HG02798 (cell line): ENCODE data around the gene ELAPOR1.
A peak's percentile ranks its signal among the peaks of the same experiment; 100 is the strongest.
"Not testable (repeated sequence)": the region's sequence is repeated elsewhere in the genome, so short reads cannot be mapped to it uniquely, and the experiment has no call there.

Source experiments
- ATAC-seq: cut with Tn5 transposase; IDR thresholded peaks from one replicate; pipeline ENCODE4 v1.9.1; 2021; ENCODE audit warnings: mild to moderate bottlenecking; ENCODE audit not compliant: unreplicated experiment, poor library complexity

Gene ELAPOR1

DNA sequence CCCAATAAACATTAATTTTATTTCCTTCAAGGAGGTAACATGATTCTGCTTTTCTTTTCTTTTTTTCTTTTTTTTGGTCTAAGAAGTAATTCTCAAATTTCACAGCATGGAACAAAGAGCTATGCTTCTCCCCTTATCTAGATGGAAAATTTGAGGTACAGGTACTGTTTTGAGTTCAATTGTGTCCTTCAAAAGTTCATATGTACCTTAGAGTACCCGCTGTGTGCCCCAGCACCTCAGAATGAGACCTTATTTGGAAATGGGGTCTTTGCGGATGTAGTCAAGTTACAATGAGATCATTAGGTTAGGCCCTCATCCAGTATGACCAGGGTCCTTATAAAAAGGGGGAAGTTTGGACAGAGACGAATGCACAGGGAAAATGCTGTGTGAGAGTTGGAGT is 22.0 kb downstream of the ELAPOR1 start:
- no peak for ATAC-seq

DNA sequence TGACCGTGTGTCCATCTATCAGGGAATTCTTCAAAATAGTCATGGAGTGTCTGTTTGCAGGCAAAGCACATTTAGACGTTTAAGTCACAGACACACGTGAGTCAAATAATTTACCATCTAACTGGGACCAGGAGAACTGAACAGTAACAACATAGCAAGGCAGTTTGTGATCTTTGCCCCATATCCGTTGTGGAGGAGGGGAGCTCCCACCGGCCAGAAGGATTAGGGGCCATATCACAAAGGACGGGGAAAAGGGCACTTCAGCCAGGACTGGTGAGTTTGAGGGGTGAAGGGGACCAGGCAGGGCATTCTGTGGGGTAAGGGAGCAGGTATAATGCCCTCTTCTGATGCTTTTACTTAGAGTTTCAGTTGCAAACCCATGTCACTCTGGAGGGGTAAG is 22.9 kb downstream of the ELAPOR1 start:
- no peak for ATAC-seq

DNA sequence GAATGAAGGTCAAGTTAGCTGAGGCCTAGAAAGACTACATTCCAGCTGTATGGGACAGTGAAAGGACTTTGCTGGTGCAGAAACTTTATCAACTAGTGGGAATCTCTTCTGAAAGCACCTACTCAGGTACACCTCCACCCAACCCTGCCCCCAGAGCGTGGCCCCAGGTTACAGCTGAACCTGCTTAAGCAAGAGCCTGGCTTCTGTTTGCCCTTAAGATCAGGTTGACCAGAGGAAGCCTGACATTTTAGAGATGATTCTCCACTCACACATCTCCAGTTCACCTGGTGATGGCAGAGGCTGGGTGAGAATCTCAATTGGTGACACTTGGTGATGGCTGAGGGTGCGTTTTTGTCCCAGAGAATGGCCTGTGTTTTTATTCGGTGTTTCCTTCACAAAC is 24.0 kb downstream of the ELAPOR1 start:
- no peak for ATAC-seq

GRCh38 chr1:109138358-109138757 is 24.4 kb downstream of the ELAPOR1 start:
- ATAC-seq, result no peak

DNA sequence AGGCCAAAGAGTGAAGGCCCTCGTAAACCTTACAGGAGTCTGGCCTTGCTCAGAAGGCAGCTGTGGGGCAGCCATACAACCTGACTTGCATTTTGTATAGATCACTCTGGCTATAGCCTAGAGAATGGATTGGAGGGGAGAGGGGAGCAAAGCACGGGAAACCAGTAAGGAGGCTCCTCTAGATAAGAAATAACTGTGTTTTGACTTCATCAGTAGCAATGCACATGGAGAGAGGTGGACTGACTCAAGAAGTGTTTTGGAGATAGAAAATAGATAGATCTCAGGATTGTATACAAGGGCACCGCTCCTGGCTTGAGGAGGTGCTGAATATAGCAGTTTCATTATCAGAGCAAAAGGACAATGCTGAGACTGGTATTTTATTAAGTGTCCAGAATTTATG is 26.5 kb downstream of the ELAPOR1 start:
- no peak for ATAC-seq

- ATAC-seq, result no peak
These were observed 28.3 kb downstream of the ELAPOR1 start for GRCh38 chr1:109142260-109142659.

DNA sequence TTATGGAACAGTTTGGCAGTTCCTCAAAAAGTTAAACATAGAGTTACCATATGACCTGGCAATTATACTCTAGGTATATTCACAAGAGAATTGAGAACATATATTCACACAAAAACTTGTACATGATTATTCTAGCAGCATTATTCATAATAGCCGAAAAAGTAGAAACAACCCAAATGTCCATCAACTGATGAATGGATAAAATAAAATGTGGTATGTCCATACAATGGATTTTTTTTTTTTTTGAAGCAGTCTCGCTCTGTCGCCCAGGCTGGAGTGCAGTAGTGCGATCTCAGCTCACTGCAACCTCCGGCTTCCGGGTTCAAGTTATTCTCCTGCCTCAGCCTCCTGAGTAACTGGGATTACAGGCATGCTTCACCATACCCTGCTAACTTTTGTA is 28.8 kb downstream of the ELAPOR1 start:
- not testable (repeated sequence) for ATAC-seq

GRCh38 chr1:109148987-109149561 is 35.2 kb downstream of the ELAPOR1 start:
- ATAC-seq, result no peak

DNA sequence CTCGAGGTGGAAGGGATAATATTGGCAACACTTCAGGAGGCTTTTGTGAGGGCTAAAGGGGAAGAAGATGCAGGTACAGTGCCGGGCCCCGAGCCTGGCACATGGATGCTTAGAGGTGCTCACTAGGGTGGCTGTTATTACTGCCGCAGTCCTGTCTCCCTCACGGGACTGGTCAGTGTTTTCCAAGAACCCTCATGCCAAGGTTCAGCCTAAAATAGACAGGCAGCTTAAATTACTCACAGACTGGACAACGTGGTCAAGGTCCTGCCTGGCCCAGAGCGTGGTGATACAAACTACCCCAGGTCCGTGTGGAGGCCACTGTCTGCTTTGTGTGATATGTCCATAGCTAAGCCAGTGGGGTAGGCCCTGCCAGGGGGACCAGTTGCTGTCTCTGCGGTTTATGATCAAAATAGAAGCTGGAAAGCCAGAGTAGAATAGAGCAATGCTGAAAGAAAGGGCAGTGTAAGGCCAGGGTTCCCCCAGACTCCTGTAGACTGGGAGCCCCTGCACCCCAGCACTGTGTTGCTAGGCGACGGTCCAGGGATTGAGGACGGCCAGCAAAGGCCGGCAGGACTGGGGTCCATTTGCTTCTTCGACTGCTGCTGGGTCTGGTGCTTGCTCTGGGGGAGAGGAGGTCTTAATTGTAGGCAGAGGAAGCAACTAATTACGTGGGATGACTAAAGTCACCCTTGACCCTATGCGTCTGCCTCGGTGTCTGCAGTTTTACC is 36.1 kb downstream of the ELAPOR1 start:
- no peak for ATAC-seq

GRCh38 chr1:109151146-109151990 is 37.5 kb downstream of the ELAPOR1 start:
- ATAC-seq, result no peak

DNA sequence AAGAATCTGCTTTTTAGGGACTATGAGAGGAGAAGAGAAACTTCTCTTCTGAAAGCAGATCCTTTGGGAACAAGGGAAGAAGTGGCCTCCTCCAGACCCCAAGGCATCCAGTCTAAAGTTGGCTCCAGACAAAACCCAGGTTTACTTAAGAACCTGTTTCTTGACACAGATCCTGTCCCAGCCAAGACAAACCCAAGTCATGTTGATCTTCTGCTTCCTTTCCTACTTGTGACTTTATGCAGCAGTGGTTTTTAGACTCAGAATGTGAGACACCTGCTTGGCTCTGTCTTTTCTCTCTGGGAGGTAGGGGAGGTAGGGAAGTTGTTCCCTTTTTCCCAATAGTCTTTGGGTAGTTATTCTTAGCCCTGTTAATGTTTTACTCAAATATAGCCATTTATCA is 38.3 kb downstream of the ELAPOR1 start:
- ATAC-seq, result no peak

DNA sequence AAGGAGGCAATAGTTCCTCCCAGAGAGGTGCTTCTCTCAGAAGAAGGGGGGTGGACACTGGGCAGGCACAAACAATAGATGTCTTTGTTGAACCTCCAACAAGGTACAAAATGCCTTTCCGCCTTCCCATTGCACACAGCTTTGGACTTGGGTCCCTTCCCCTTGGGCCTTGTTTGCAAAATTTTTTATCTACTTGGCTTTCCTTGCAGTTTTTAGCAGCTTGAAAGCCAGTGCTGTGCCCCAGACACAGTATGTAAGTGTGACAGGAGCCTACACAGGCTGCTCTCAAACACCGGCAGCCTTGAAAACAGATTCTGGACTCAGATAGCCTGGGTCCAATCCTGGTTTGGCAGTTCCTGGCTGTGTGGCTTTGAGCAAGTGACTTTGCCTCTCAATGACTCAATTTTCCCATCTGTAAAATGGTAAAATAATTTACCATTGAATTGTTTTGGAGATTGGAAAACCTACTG is 43.0 kb downstream of the ELAPOR1 start:
- ATAC-seq, result no peak

- no peak for ATAC-seq
These were observed 44.5 kb downstream of the ELAPOR1 start for GRCh38 chr1:109158433-109158832.

- no peak for ATAC-seq
These were observed 45.4 kb downstream of the ELAPOR1 start for GRCh38 chr1:109159326-109159725.

GRCh38 chr1:109160071-109160840 is 46.3 kb downstream of the ELAPOR1 start:
- ATAC-seq, result no peak

GRCh38 chr1:109161858-109162606 is 48.1 kb downstream of the ELAPOR1 start:
- peak; percentile 44 for ATAC-seq

- no peak for ATAC-seq
These were observed 48.7 kb downstream of the ELAPOR1 start for GRCh38 chr1:109162626-109163025.

DNA sequence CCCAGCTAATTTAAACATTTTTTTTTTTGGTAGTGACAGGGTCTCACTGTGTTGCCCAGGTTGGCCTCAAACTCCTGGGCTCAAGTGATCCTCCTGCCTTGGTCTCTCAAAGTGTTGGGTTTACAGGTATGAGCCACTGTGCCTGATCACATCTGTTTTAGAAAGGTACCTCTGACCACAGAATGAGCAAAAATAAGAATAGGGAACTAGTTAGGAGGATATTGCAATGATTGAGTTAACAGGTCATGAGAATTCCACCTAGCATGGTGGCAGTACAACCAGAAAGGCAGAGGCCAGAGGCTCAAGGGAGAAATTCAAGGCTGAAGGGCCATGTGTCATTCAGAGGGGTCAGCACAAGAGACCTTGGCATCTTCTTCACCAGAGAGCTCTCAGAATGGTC is 49.6 kb downstream of the ELAPOR1 start:
- no peak for ATAC-seq
